NCI-H128 (cell line): ENCODE measurements around the gene PEX19.

Experiments used
- DNase-seq: peaks from one replicate; lab custom pipeline; 2025; ENCODE audit not compliant: unreplicated experiment; lab: John Stamatoyannopoulos, UW

The PEX19 gene

GRCh38 chr1:160239582-160240299 lies 45.2 kb downstream of the PEX19 start:
- no peak for DNase-seq

GRCh38 chr1:160238408-160238807 lies 46.5 kb downstream of the PEX19 start:
- no peak for DNase-seq

- DNase-seq: no peak
Observed at GRCh38 chr1:160237558-160237957, 47.4 kb downstream of the PEX19 start.

DNA sequence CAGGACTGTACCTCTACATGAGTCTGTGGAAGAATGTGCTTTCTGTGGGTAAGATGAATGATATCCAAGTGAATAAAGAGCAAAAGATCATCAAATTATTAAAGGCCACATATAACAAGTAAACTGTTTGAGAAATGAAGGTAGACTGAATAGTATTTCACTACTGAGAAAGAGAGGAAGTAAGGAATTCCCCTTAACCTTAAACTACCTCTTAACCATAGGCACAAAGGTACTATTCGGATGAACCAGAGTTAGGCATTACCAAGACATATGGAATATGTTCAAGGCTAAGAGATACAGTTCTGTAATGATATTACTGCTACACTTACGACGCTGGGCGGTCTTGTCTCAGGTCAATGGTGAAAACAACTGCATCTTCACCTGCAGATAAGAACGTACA lies 48.1 kb downstream of the PEX19 start:
- no peak for DNase-seq

DNA sequence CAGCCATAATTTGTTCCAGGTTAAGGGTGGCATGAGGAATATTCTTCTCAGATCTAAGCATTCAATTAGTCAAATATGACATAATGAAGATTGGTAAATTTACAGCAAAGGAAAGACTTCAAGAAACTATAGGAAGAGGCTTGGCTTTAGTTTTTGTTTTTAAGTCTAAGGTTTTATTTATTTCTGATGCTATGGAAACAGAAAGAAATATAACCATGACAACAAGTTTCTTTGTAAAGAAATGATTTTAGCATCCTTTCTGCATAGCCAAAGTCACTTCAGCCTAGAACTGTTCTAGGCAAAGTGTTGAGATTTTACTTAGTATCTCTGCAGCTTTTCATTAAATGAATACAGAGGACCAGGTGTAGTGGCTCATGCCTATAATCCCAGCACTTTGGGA lies 52.0 kb downstream of the PEX19 start:
- DNase-seq: no peak

GRCh38 chr1:160228431-160228830 lies 56.5 kb downstream of the PEX19 start:
- no peak for DNase-seq

- no peak for DNase-seq
Observed at GRCh38 chr1:160227561-160227960, 57.4 kb downstream of the PEX19 start.

GRCh38 chr1:160227034-160227433 lies 57.9 kb downstream of the PEX19 start:
- DNase-seq: no peak
